GM21717 (cell line): Measurements from ENCODE around the gene LRP8.
"Not testable (repeated sequence)": the region's sequence is repeated elsewhere in the genome, so short reads cannot be mapped to it uniquely, and the experiment has no call there.

Experiments used
- ATAC-seq: cut with Tn5 transposase; IDR thresholded peaks from one replicate; pipeline ENCODE4 v1.9.1; 2021; ENCODE audit warnings: mild to moderate bottlenecking, moderate library complexity; ENCODE audit not compliant: unreplicated experiment

Gene LRP8

GRCh38 chr1:53285969-53286760 is 41.7 kb downstream of the LRP8 start:
- ATAC-seq, result no peak

- no peak for ATAC-seq
These were observed 42.3 kb downstream of the LRP8 start for GRCh38 chr1:53285546-53285945.

- no peak for ATAC-seq
These were observed 43.4 kb downstream of the LRP8 start for GRCh38 chr1:53284224-53285020.

- ATAC-seq, result not testable (repeated sequence)
These were observed 44.7 kb downstream of the LRP8 start for GRCh38 chr1:53283156-53283555.

- ATAC-seq, result no peak
These were observed 46.7 kb downstream of the LRP8 start for GRCh38 chr1:53281133-53281532.

- ATAC-seq, result no peak
These were observed 47.4 kb downstream of the LRP8 start for GRCh38 chr1:53280496-53280895.

- ATAC-seq, result no peak
These were observed 48.3 kb downstream of the LRP8 start for GRCh38 chr1:53279296-53280200.

GRCh38 chr1:53278298-53278725 is 49.6 kb downstream of the LRP8 start:
- ATAC-seq, result no peak

GRCh38 chr1:53277326-53277725 is 50.5 kb downstream of the LRP8 start:
- ATAC-seq, result no peak

- ATAC-seq, result no peak
These were observed 51.0 kb downstream of the LRP8 start for GRCh38 chr1:53276902-53277281.

- no peak for ATAC-seq
These were observed 51.5 kb downstream of the LRP8 start for GRCh38 chr1:53276153-53276901.

GRCh38 chr1:53275566-53275965 is 52.3 kb downstream of the LRP8 start:
- no peak for ATAC-seq

GRCh38 chr1:53274541-53275185 is 53.2 kb downstream of the LRP8 start:
- ATAC-seq, result no peak

- no peak for ATAC-seq
These were observed 53.8 kb downstream of the LRP8 start for GRCh38 chr1:53274026-53274425.

- ATAC-seq, result no peak
These were observed 54.3 kb downstream of the LRP8 start for GRCh38 chr1:53273526-53273925.

- no peak for ATAC-seq
These were observed 55.5 kb downstream of the LRP8 start for GRCh38 chr1:53272349-53272748.

- no peak for ATAC-seq
These were observed 56.3 kb downstream of the LRP8 start for GRCh38 chr1:53271446-53272090.

- no peak for ATAC-seq
These were observed 57.0 kb downstream of the LRP8 start for GRCh38 chr1:53270873-53271272.

GRCh38 chr1:53270107-53270506 is 57.8 kb downstream of the LRP8 start:
- no peak for ATAC-seq
